ENCODE data around the gene PPIF. TPM values are rescaled to one million over a fixed set of nuclear protein-coding genes. Genes with fewer than 3 reads are reported as not detected.
A peak's percentile ranks its signal among the peaks of the same experiment; 100 is the strongest.

PPIF gene
- total RNA-seq (100 to 1,000 TPM in 1 of 5 experiments, 10 to 100 TPM in 4; 20.6 to 192 (median 73.3) TPM), polyA plus RNA-seq (10 to 100 TPM in 1 of 2 donors, 1 to 10 TPM in 1; 8.7 to 12.9 TPM), total RNA-seq (31.9 reads per million, percentile 61 among the genes with 10 or more reads in this experiment)

DNA sequence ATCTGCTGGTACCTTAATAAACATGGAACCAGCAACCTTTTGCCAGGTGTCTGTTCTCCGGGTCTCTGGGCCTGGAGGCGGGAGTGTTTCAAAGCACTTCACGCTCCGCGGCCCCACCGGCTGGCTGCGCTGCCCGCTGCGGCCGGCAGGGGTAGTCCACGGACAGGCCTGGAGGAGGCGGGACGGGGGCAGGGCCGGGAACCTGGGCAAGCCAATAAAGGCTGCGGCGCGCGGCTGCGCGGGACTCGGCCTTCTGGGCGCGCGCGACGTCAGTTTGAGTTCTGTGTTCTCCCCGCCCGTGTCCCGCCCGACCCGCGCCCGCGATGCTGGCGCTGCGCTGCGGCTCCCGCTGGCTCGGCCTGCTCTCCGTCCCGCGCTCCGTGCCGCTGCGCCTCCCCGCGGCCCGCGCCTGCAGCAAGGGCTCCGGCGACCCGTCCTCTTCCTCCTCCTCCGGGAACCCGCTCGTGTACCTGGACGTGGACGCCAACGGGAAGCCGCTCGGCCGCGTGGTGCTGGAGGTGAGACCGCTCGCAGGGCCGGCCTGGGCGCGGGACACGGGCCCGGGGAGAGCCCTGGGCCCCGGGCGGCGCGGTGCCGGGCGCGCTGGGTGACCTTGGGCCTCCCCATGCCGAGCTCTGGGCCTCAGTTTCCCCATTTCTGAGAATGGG, at the start of gene PPIF:
Gene PPIF, plus strand, starts transcription at position 244 of the 668 bp plus-strand sequence. Its CDS starts 80 bp downstream, at position 324.
- no peaks in the 10 kb centered on the region for H3K27me3 Mint-ChIP-seq
- ChIA-PET POLR2A (interaction anchor here (0.9 to 3.6 kb wide), 8 partner anchors 10 to 98 kb away, joined by 3 to 22 read pairs (median 5); partner anchors contain the start of gene ZCCHC24), CTCF (interaction anchor here (0.9 to 1.0 kb wide), 4 partner anchors 19 to 105 kb away, joined by 3 to 4 read pairs (median 3); no protein-coding TSS in a partner anchor)
- peak; percentile 79 to 99 (median 90) for DNase-seq
- Histone ChIP-seq H3K4me3 (ENCODE audit: low read length) (peak within 1 kb of the TSS; percentile 72), H3K27me3 (ENCODE audit: control insufficient read depth in 2 of 2, insufficient read depth in 2 of 2, low read length in 2 of 2) (no peaks in the 10 kb centered on the region), H3K9me3 (ENCODE audit: control insufficient read depth in 2 of 3, low read length in 3 of 3) (no peaks in the 10 kb centered on the region), H3K4me1 (ENCODE audit: control insufficient read depth in 2 of 2, insufficient read depth in 2 of 2, low read length in 2 of 2) (peaks cover 19 to 25% of the 10 kb centered on the region in 2 donors), H3K36me3 (ENCODE audit: control insufficient read depth in 2 of 3, insufficient read depth in 3 of 3, low read length in 3 of 3) (peaks cover 10 to 29% (median 12%) of the 10 kb centered on the region in 3 experiments), H3K27ac (ENCODE audit: low read depth, low read length) (peak within 1 kb of the TSS; percentile 73)
- peaks cover 0 to 1% (median 0%) of the 10 kb centered on the region in 11 donors for H3K9me3 Mint-ChIP-seq
- H3K27ac Mint-ChIP-seq, result peak within 1 kb of the TSS; percentile 76 to 96 (median 86)
- peaks cover 8 to 22% (median 11%) of the 10 kb centered on the region in 5 donors for H3K36me3 Mint-ChIP-seq
- intact Hi-C loops (cut with micrococcal nuclease), result loop anchor here (1.0 to 10.0 kb wide), 15 partner anchors 16 to 1314 kb away; partner anchors contain the start of genes ANXA11 (in 1 of the 2), RPS24 (in 1 of the 2), ZCCHC24 (in 1 of the 2) and ZMIZ1 (in 1 of the 2)
- H3K4me1 Mint-ChIP-seq, result peaks cover 9 to 50% (median 19%) of the 10 kb centered on the region in 7 donors
- H3K4me3 Mint-ChIP-seq, result peak within 1 kb of the TSS; percentile 71 to 92 (median 78)
- peak; percentile 96 for ATAC-seq

GRCh38 chr10:79298403-79299244, 48.6 kb upstream of the PPIF start:
- Histone ChIP-seq H3K27me3 (ENCODE audit: control insufficient read depth in 2 of 2, insufficient read depth in 2 of 2, low read length in 2 of 2) (no peaks in the 10 kb centered on the region), H3K36me3 (ENCODE audit: control insufficient read depth in 2 of 3, insufficient read depth in 3 of 3, low read length in 3 of 3) (peaks cover 0 to 65% (median 0%) of the 10 kb centered on the region in 3 experiments), H3K4me3 (ENCODE audit: low read length) (no peak overlapping the region), H3K27ac (ENCODE audit: low read depth, low read length) (no peak overlapping the region), H3K9me3 (ENCODE audit: control insufficient read depth in 2 of 3, low read length in 3 of 3) (no peaks in the 10 kb centered on the region), H3K4me1 (ENCODE audit: control insufficient read depth in 2 of 2, insufficient read depth in 2 of 2, low read length in 2 of 2) (no peaks in the 10 kb centered on the region)
- Mint-ChIP-seq H3K4me3 (no peak overlapping the region), H3K9me3 (no peaks in the 10 kb centered on the region), H3K27me3 (no peaks in the 10 kb centered on the region), H3K27ac (peak overlapping the region in 2 of 9 donors; percentile 13 to 74), H3K4me1 (peaks cover 0 to 40% (median 0%) of the 10 kb centered on the region in 7 donors), H3K36me3 (peaks cover 0 to 52% (median 22%) of the 10 kb centered on the region in 5 donors)
- ATAC-seq (peak; percentile 68), DNase-seq (peak in 1 of 9 donors; percentile 60)
- ChIA-PET POLR2A (no interaction called here), CTCF (no interaction called here)
- intact Hi-C loops (cut with micrococcal nuclease), result no loop called here

DNA sequence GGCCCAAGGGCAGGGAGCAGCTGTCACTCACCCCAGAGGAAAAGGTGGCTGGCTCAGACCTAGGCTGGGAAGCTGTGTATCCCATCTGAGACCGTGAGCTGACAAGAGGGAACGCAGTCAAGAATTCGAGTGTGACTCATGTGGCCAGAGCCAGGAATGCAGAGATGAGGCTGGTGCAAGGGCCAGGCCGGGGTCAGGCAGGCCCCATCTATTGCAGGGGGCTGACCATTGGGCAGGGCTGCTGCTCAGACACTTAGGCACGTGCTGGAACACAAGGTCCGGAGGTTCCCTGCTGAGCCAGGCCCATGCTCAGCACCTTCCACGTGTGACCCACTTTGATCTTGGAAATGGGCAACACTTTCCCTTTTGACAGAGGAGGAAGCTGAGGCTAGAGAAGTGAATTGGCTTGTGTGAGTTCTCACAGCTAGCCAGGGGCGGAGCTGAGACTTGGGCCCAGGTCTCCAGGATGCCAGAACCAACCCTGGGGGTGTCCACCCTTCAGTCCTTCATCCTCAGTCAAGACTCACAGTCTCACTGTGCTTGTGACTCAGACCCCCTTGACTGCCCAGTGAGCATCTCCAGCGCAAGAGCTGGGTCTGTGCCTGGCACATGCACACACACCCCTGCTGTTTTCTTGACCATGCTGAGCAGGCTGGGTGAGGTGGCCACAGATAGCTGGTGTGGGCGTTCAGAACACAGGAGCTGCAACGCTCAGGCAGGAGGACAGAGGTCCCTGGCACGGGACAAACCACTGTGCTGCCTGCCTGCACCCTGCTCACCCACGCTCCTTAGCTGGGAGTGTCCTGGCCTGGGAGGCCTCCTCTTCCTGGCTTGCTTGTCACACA, 47.6 kb upstream of the PPIF start:
- CTCF ChIA-PET, result no interaction called here
- no peak overlapping the region for H3K27ac Mint-ChIP-seq
- no peak overlapping the region for H3K4me3 ChIP-seq (ENCODE audit: low read length)
- intact Hi-C loops (cut with micrococcal nuclease), result no loop called here
- H3K4me1 Mint-ChIP-seq, result peaks cover 0 to 32% (median 0%) of the 10 kb centered on the region in 7 donors
- no peak for ATAC-seq
- no peaks in the 10 kb centered on the region for H3K4me1 ChIP-seq (ENCODE audit: control insufficient read depth in 2 of 2, insufficient read depth in 2 of 2, low read length in 2 of 2)
- H3K27ac ChIP-seq (ENCODE audit: low read depth, low read length), result no peak overlapping the region
- H3K36me3 Mint-ChIP-seq, result peaks cover 0 to 58% (median 18%) of the 10 kb centered on the region in 5 donors
- no peak overlapping the region for H3K4me3 Mint-ChIP-seq
- peaks cover 0 to 71% (median 0%) of the 10 kb centered on the region in 3 experiments for H3K36me3 ChIP-seq (ENCODE audit: control insufficient read depth in 2 of 3, insufficient read depth in 3 of 3, low read length in 3 of 3)
- H3K9me3 Mint-ChIP-seq, result no peaks in the 10 kb centered on the region
- no peaks in the 10 kb centered on the region for H3K27me3 Mint-ChIP-seq
- DNase-seq, result no peak
- no peaks in the 10 kb centered on the region for H3K9me3 ChIP-seq (ENCODE audit: control insufficient read depth in 2 of 3, low read length in 3 of 3)
- H3K27me3 ChIP-seq (ENCODE audit: control insufficient read depth in 2 of 2, insufficient read depth in 2 of 2, low read length in 2 of 2), result no peaks in the 10 kb centered on the region
- POLR2A ChIA-PET, result no interaction called here

GRCh38 chr10:79300711-79301110, 46.6 kb upstream of the PPIF start:
- ATAC-seq (no peak), DNase-seq (no peak)
- Histone ChIP-seq H3K27ac (ENCODE audit: low read depth, low read length) (no peak overlapping the region), H3K36me3 (ENCODE audit: control insufficient read depth in 2 of 3, insufficient read depth in 3 of 3, low read length in 3 of 3) (peaks cover 0 to 81% (median 0%) of the 10 kb centered on the region in 3 experiments), H3K9me3 (ENCODE audit: control insufficient read depth in 2 of 3, low read length in 3 of 3) (no peaks in the 10 kb centered on the region), H3K27me3 (ENCODE audit: control insufficient read depth in 2 of 2, insufficient read depth in 2 of 2, low read length in 2 of 2) (no peaks in the 10 kb centered on the region), H3K4me1 (ENCODE audit: control insufficient read depth in 2 of 2, insufficient read depth in 2 of 2, low read length in 2 of 2) (no peaks in the 10 kb centered on the region), H3K4me3 (ENCODE audit: low read length) (no peak overlapping the region)
- Mint-ChIP-seq H3K4me3 (no peak overlapping the region), H3K27ac (no peak overlapping the region), H3K27me3 (no peaks in the 10 kb centered on the region), H3K36me3 (peaks cover 0 to 58% (median 17%) of the 10 kb centered on the region in 5 donors), H3K9me3 (no peaks in the 10 kb centered on the region), H3K4me1 (peaks cover 0 to 24% (median 0%) of the 10 kb centered on the region in 7 donors)
- CTCF ChIA-PET, result no interaction called here
- intact Hi-C loops (cut with micrococcal nuclease), result no loop called here
- POLR2A ChIA-PET, result no interaction called here

- Histone ChIP-seq H3K9me3 (ENCODE audit: control insufficient read depth in 2 of 3, low read length in 3 of 3) (no peaks in the 10 kb centered on the region), H3K27ac (ENCODE audit: low read depth, low read length) (no peak overlapping the region), H3K27me3 (ENCODE audit: control insufficient read depth in 2 of 2, insufficient read depth in 2 of 2, low read length in 2 of 2) (no peaks in the 10 kb centered on the region), H3K4me1 (ENCODE audit: control insufficient read depth in 2 of 2, insufficient read depth in 2 of 2, low read length in 2 of 2) (no peaks in the 10 kb centered on the region), H3K36me3 (ENCODE audit: control insufficient read depth in 2 of 3, insufficient read depth in 3 of 3, low read length in 3 of 3) (peaks cover 0 to 84% (median 5%) of the 10 kb centered on the region in 3 experiments), H3K4me3 (ENCODE audit: low read length) (no peak overlapping the region)
- intact Hi-C loops (cut with micrococcal nuclease), result no loop called here
- no peak overlapping the region for H3K4me3 Mint-ChIP-seq
- peaks cover 0 to 18% (median 0%) of the 10 kb centered on the region in 7 donors for H3K4me1 Mint-ChIP-seq
- ChIA-PET POLR2A (no interaction called here), CTCF (interaction anchor here (0.7 to 0.8 kb wide), 2 partner anchors 41 to 107 kb away, joined by 3 to 4 read pairs; no protein-coding TSS in a partner anchor)
- H3K36me3 Mint-ChIP-seq, result peaks cover 0 to 52% (median 11%) of the 10 kb centered on the region in 5 donors
- H3K27ac Mint-ChIP-seq, result no peak overlapping the region
- no peaks in the 10 kb centered on the region for H3K27me3 Mint-ChIP-seq
- DNase-seq (no peak), ATAC-seq (no peak)
- no peaks in the 10 kb centered on the region for H3K9me3 Mint-ChIP-seq
Measured at GRCh38 chr10:79301754-79302530, 45.3 kb upstream of the PPIF start.
